ENCODE results near the gene PIK3R1. TPM values are rescaled to one million over a fixed set of nuclear protein-coding genes. Genes with fewer than 3 reads are reported as not detected.

PIK3R1 gene
- total and polyA plus RNA-seq, 2 experiments from 2014 or later, result 5.9 to 9.8 TPM

- H3K4me2 ChIP-seq, result peak overlapping the region; percentile 3; the same call in 1 of the 2 replicates
- H4K20me1 ChIP-seq (replicated peaks; ENCODE audit: insufficient read depth), result no peaks in the 10 kb centered on the region
- no peak for ATAC-seq
- no peak overlapping the region for H3K27ac ChIP-seq (ENCODE audit: low read depth)
- H3K9me3 Mint-ChIP-seq, result no peaks in the 10 kb centered on the region
- H3F3A ChIP-seq (replicated peaks; ENCODE audit: low read depth), result no peaks in the 10 kb centered on the region
- peaks cover 36% of the 10 kb centered on the region for H3K4me1 ChIP-seq (ENCODE audit: insufficient read depth)
- H3K27me3 ChIP-seq (ENCODE audit: insufficient read depth), result no peaks in the 10 kb centered on the region
- no peak for TF ChIP-seq STAT1 (IDR thresholded peaks at IDR 0.05; ENCODE audit: unreplicated experiment)
- no peak for TF ChIP-seq POLR2AphosphoS5 (IDR thresholded peaks at IDR 0.05; ENCODE audit: low read depth)
- no peak for TF ChIP-seq ZNF114 (CRISPR knock-in tag; IDR thresholded peaks at IDR 0.05)
- TF ChIP-seq EZH2phosphoT487 (IDR thresholded peaks at IDR 0.05; ENCODE audit: unreplicated experiment), result no peak
- TF ChIP-seq JUNB (IDR thresholded peaks at IDR 0.05; ENCODE audit: unreplicated experiment), result no peak
- no peak overlapping the region for H2AFZ ChIP-seq
- no peaks in the 10 kb centered on the region for H3K36me3 ChIP-seq (ENCODE audit: insufficient read depth)
- no peaks in the 10 kb centered on the region for H3K36me3 Mint-ChIP-seq (ENCODE audit: low read depth)
- peaks cover 38% of the 10 kb centered on the region for H3K4me1 Mint-ChIP-seq
- no peak overlapping the region for H3K27ac Mint-ChIP-seq
- H3K9me2 ChIP-seq (ENCODE audit: insufficient read depth), result no peaks in the 10 kb centered on the region
- no peak overlapping the region for H3K4me3 ChIP-seq
- no peak for DNase-seq (ENCODE audit: low spot score)
- no peak overlapping the region for H3K4me3 Mint-ChIP-seq
- H3K79me2 ChIP-seq (replicated peaks; ENCODE audit: insufficient read depth), result no peaks in the 10 kb centered on the region; the same call in 1 of the 2 replicates
- peaks cover 5% of the 10 kb centered on the region for H3K27me3 Mint-ChIP-seq (ENCODE audit: insufficient read depth, low read depth, poor library complexity)
These were observed 34.0 kb downstream of the PIK3R1 start for GRCh38 chr5:68249520-68249919.

GRCh38 chr5:68250661-68251298 is 35.2 kb downstream of the PIK3R1 start:
- no peak overlapping the region for H3K4me3 Mint-ChIP-seq
- no peak for DNase-seq (ENCODE audit: low spot score)
- peaks cover 36% of the 10 kb centered on the region for H3K4me1 Mint-ChIP-seq
- Histone ChIP-seq H3F3A (replicated peaks; ENCODE audit: low read depth) (no peaks in the 10 kb centered on the region), H3K4me1 (ENCODE audit: insufficient read depth) (peaks cover 36% of the 10 kb centered on the region), H2AFZ (no peak overlapping the region), H3K9me2 (ENCODE audit: insufficient read depth) (no peaks in the 10 kb centered on the region), H3K4me3 (no peak overlapping the region), H3K27me3 (ENCODE audit: insufficient read depth) (no peaks in the 10 kb centered on the region), H3K79me2 (replicated peaks; ENCODE audit: insufficient read depth) (no peaks in the 10 kb centered on the region; the same call in 1 of the 2 replicates), H4K20me1 (replicated peaks; ENCODE audit: insufficient read depth) (no peaks in the 10 kb centered on the region), H3K4me2 (peak overlapping the region; percentile 39), H3K27ac (ENCODE audit: low read depth) (no peak overlapping the region), H3K36me3 (ENCODE audit: insufficient read depth) (no peaks in the 10 kb centered on the region)
- no peak for ATAC-seq
- H3K27me3 Mint-ChIP-seq (ENCODE audit: insufficient read depth, low read depth, poor library complexity), result peaks cover 5% of the 10 kb centered on the region
- no peak overlapping the region for H3K27ac Mint-ChIP-seq
- no peaks in the 10 kb centered on the region for H3K9me3 Mint-ChIP-seq
- TF ChIP-seq REST (IDR thresholded peaks at IDR 0.05; ENCODE audit: unreplicated experiment), result no peak
- TF ChIP-seq ZNF331 (CRISPR knock-in tag; IDR thresholded peaks at IDR 0.05; ENCODE audit: low read depth), result no peak
- no peak for TF ChIP-seq CREB1 (CRISPR knock-in tag; IDR thresholded peaks at IDR 0.05; ENCODE audit: low read depth)
- TF ChIP-seq JUNB (IDR thresholded peaks at IDR 0.05; ENCODE audit: unreplicated experiment), result no peak
- no peaks in the 10 kb centered on the region for H3K36me3 Mint-ChIP-seq (ENCODE audit: low read depth)
